GM19467 (cell line): ENCODE measurements around the gene KDM4B.

Experiments used
- ATAC-seq: cut with Tn5 transposase; IDR thresholded peaks from one replicate; pipeline ENCODE4 v1.9.1; 2021; ENCODE audit warnings: mild to moderate bottlenecking, moderate library complexity; ENCODE audit not compliant: unreplicated experiment

KDM4B gene

GRCh38 chr19:5032101-5032967, 63.4 kb downstream of the KDM4B start:
- no peak for ATAC-seq

DNA sequence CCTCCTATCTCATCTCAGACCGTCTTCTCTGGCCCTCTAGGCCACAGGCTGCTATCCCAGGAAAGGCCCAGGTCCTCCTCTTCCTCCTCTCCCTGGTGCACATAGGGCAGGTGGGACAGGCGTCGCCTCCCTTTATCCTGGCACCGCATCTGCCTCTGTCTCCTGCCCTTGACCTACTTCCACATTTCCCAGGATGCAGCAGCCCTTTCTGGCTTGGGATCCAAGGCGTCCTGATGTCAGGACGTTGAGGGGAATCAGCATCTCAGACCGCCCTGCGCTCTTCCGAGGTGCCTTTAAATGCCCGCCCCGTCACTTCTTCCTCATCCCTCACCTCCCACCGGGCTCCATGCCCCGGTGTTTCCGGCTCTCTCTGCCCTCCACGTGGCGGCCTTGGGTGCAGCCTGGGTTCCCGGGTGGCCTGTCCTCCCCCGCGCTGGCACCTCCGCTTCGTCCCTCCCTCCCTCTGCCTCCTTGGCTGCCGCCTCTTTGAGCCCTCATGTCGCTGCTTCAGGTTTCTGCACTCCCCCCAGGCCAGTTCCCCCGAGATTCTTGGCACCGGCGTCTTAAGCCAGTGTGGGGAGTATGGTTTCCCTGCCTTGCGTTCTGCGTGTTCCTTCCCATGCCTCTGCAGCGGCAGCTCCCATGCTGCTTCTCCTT, 66.3 kb downstream of the KDM4B start:
- no peak for ATAC-seq

DNA sequence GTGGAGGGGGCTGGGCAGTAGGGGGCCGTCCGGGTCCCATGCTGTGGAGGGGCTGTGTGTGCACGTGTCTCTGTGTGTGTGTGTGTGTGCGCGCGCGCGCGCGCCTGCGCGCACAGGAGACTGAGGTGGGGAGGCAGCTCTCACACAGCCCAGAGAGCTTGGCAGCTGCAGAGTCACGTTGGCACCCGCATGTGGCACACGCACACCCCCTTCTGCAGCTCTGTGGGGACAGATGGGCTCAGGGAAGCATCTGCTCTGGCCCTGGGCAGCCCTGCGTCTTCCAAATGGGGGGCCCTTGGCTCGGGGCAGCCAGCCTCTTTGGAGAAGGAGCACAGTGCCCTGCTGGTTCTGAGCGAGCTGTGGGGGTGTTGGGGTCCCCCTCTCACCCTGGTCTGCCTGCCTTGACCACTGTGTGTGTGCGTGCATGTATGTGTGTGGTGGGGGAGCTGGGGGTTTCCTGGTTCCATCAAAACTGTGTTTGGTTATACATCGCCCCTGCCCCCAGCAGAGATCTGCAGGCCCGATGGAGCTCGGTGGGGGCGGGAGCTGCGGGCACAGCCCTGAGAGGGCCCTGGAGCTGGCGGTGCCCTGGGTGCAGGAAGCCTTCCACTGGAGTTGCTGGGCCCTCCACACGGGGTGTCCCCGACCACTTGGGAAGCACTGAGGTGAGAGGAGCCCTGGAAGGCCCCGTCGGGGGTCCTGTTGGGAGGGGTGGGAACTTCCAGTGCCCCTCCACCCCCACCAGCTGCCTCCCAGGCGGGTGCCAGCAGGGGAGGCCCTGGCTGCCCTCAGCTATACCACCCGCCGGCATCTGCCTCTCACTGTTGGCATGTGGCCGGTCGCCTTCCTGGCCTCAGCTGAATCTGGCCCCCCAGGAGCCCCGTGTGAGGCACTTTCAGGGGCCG, 67.1 kb downstream of the KDM4B start:
- no peak for ATAC-seq

GRCh38 chr19:5036698-5037563, 68.0 kb downstream of the KDM4B start:
- ATAC-seq, result no peak

GRCh38 chr19:5037936-5038335, 69.0 kb downstream of the KDM4B start:
- ATAC-seq, result no peak

GRCh38 chr19:5038631-5039271, 69.8 kb downstream of the KDM4B start:
- no peak for ATAC-seq

- no peak for ATAC-seq
Observed at GRCh38 chr19:5039642-5040543, 71.0 kb downstream of the KDM4B start.

DNA sequence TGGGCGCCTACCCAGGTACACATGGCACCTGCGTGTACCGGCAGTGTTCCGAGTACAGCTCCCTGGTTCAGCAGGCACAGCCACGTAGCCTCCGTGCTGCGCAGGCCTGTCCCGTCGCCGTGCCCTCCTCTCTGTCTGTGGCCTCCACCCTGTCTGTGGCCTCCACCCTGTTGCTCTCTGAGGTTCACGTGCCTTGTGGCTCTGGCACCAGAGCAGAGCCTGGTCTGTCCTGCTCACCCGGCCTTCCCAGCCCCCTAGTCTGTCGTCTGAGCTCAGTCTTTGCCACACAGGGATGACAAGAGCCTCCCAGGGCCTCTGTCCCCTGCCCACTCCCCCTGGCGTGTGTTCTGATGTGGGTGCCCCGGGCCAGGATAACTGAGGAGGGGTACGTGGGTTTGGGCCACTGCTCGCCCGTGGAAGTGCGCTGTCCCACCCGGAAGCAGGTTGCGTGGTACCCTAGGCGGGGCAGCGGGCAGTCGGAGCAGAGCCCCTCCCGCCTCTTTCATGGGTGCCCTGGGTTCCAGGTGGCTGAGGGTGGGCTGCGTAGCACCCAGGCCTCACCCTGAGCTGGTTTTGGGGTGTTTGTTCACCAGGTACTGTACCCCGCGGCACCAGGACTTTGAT, 71.7 kb downstream of the KDM4B start:
- no peak for ATAC-seq

DNA sequence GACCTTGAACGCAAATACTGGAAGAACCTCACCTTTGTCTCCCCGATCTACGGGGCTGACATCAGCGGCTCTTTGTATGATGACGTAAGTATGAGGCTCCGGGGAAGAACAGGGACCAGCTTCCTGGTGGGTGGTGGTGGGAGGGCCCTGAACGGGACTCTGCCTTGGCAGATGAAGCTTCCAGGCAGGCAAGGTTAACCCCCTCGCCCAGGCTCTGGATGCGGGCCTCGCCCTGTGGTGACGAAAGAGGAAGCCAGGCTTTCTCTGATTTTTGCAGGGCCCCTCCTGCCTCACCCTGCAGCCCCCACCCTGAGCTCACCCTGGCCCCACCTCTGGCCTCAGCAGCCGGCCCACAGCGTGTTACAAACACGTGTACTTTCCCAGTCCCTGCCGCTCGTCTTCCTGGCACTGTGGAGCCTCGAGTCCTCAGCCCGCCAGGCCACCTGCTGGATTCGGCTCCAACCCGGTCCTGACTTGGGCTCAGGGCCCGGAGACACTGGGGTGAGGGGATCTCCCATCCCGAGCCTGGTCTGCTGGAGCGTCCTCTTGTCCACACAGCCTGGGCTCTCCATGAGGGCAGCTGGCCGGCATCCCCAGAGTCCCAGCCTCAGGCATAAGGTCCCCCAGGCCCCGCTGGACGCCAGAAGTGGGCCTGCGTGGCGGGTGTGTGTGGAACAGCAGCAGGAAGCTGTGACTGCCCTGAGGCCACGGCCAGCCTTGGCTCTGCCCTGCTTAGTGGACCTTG, 72.4 kb downstream of the KDM4B start:
- ATAC-seq, result no peak

DNA sequence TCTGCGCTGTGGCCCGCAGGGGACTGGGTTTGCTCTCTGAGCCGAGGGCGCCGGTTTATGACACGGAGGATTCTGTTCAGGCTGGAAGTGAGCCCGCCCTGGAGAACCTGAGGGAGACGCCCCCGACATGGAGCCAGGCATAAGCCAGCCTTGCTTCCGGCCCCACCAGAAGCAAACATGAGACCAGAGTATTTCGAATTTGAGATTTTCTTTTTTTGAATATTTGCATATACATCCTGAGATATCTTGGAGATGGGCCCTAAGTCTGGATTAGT, 72.9 kb downstream of the KDM4B start:
- no peak for ATAC-seq

- no peak for ATAC-seq
Observed at GRCh38 chr19:5042556-5042955, 73.6 kb downstream of the KDM4B start.

DNA sequence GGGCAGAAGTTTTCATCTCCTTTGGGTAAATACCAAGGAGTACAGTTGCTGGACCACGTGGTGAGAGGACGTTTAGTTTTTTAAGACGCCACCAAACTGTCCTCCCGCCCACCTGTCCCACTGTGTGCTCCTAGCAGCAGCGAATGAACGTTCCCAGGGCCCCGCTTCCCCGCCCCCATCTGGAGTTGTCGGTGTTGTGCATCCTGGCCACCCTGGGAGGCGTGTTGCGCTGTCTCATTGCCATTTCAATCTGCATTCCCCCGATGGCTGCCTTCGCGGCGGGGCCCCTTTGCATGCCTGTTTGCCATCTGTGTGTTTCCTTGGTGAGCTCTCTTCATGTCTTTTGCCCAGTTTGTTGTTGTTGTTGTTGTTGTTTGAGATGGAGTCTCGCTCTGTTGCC, 76.1 kb downstream of the KDM4B start:
- ATAC-seq, result no peak

DNA sequence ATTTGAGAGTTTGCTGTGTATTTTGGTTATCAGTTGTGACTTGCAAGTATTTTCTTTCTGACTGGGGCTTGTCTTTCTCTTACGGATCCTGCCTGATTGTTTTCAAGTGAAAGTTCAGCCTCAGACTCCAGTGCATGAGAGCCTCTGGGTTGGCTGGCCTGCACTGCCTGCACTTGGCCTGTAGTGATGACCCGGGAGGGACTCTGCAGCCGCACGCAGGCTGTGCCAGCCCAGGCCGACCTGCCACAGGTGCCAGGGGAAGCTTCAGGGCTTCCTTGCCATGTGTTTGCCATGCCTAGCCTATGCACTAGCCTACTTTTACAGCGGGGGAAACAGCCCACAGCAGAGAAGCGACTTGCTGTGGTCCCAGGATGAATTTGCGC, 77.0 kb downstream of the KDM4B start:
- ATAC-seq, result no peak

DNA sequence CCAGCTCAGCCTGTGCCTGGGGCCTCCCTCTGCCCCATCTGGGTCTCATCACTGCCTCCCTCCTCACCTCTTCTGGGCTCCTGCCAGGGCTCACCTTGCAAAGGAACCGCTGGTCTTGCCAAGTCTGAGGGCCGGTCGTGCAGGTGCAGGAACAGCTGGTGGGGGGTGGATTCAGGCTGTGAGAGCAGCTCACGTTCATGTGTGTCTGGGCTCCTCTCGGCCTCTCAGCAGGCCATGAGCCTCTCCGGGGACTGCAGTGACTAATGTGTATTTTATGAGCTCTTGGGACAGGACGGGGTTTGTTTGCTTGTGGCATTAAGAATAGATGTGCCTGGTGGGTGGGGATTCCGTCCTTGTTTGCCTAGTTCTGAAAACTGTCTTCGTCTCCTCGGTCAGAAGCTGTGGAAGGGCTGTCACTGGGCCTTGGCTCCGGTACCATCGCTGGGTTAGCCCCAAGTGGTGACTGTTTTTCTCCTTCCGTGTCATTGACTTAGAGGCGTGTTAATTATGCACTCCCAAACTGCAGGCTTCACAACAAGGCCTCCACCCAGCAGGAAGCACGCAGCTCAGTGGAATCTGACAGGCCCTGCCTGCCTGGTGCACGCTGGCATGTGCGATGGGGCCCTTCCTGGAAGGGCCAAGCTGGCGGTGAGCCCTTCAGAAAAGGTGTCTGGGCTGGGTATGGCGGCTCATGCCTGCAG, 77.6 kb downstream of the KDM4B start:
- no peak for ATAC-seq

DNA sequence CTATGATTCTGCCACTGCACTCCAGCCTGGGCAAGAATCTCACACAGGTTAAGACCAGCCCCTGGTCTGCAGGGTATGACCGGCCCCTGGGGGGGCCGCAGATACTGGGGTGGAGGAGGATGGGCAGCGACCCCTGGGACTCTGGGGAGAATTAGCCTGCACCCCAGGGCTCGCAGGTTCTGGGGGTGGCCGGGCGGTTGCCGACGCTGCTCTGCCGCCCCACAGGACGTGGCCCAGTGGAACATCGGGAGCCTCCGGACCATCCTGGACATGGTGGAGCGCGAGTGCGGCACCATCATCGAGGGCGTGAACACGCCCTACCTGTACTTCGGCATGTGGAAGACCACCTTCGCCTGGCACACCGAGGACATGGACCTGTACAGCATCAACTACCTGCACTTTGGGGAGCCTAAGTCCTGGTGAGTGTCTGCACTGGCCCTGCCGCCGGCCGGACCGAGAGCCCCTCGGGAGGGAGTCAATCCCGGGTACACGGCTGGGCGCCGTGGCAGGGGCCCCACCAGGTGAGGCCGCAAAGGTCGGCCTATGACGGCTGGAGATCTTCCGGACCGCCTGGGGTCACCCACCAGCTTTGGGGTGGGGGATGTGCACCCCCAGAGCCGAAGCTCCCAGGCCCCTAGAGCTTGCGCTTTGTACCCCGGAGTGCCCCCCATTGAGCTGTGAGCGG, 78.5 kb downstream of the KDM4B start:
- ATAC-seq, result no peak

DNA sequence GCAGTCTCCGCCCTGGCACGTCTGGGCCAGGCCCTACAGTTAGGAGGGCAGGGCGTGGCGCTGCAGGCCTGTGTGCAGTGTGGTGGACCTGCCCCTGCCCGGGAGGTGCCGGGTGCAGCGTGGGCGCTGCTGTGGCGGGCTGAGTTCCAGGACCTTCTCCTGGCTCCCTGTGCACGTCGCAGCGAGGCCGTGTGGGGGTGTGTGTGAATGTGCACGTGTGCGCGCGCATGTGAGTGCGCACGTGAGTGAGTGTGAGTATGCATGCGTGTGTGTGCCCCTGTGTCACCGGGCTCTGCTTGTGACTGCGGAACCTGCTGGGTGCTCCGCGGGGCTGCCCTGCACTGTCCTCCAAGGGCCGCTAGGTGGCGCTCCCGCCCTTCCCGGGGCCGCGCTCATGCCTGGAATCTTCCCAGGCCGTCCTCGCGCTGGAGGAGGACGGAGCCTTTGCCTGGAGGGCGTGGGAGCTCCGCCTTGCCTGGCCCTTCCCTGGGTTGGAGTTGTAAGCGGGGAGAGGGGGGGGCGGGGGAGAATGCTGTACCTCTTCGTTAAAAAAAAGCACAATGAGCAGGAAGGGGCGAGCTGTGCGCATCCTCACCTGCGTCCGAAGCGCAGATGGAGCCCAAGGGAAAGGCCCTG, 79.3 kb downstream of the KDM4B start:
- ATAC-seq, result no peak
